Heart right ventricle (tissue), 16 donors: Measurements from ENCODE around the gene DTNB. TPM values are rescaled to one million over a fixed set of nuclear protein-coding genes. Genes with fewer than 3 reads are reported as not detected.
A peak's percentile ranks its signal among the peaks of the same experiment; 100 is the strongest.

ENCODE experiments used
- ATAC-seq, 8 donors: fragments of 200-7000 bp; cut with Tn5 transposase; one replicate each; pipeline ENCODE4 v1.9.1; 2020; ENCODE audit warnings: mild to moderate bottlenecking in 8 of 8, moderate library complexity in 8 of 8, moderate number of reproducible peaks in 1 of 8
- DNase-seq, 2 donors: peaks; one replicate each; pipeline ENCODE4 v3.0.0-alpha.2; 2020
- H3K27ac ChIP-seq, 10 donors: fragments of 200-600 bp; sonication (generic) in 2 of 10; one replicate each; pipeline versions ENCODE4 v1.5.0 to v1.8.0; 2020 to 2022; ENCODE audit warnings: mild to moderate bottlenecking in 3 of 10
- H3K27me3 ChIP-seq, 7 donors: fragments of 200-600 bp; one replicate each; pipeline ENCODE4 v1.8.0; 2021 to 2022; ENCODE audit warnings: mild to moderate bottlenecking in 2 of 7
- H3K36me3 ChIP-seq, 9 donors: fragments of 200-600 bp; sonication (generic) in 1 of 9; one replicate each; pipeline versions ENCODE4 v1.5.0 to v1.8.0; 2020 to 2022; ENCODE audit warnings: mild to moderate bottlenecking in 2 of 9
- H3K4me1 ChIP-seq, 9 donors: fragments of 200-600 bp; sonication (generic) in 1 of 9; one replicate each; pipeline versions ENCODE4 v1.5.0 to v1.8.0; 2020 to 2022; ENCODE audit warnings: mild to moderate bottlenecking in 4 of 9
- H3K4me3 ChIP-seq, 10 donors: fragments of 200-600 bp; sonication (generic) in 2 of 10; one replicate each; pipeline versions ENCODE4 v1.5.0 to v1.8.0; 2020 to 2022; ENCODE audit warnings: mild to moderate bottlenecking in 7 of 10, moderate library complexity in 2 of 10
- H3K9me3 ChIP-seq, 11 donors: fragments of 200-600 bp in 10 of 11; sonication (generic) in 2 of 11; one replicate each; pipeline versions ENCODE4 v1.5.0 to v1.8.0; 2013 to 2022; ENCODE audit warnings: mild to moderate bottlenecking in 2 of 11, control low read depth in 1 of 11, moderate library complexity in 1 of 11
- CTCF ChIP-seq, 9 donors: fragments of 200-600 bp; sonication (generic) in 2 of 9; IDR thresholded peaks; one replicate each; pipeline versions ENCODE4 v1.5.0 to v1.8.0; 2021 to 2022; ENCODE audit warnings: antibody characterized with exemption in 9 of 9, mild to moderate bottlenecking in 5 of 9, moderate library complexity in 1 of 9
- WGBS, 2 donors: extraction: QIAGEN DNeasy Blood & Tissue Kit; methylation state at CpG; one replicate each; pipeline ENCODE4 v1.1.7; 2013; ENCODE audit warnings: inconsistent platforms in 1 of 2; 5-methylcytosine and 5-hydroxymethylcytosine counted together
- intact Hi-C, 10 donors: fragments of 100-400 bp; cut with DNase I; formaldehyde crosslinking; loops; one replicate each; pipeline versions ENCODE4 v1.11.1 to v1.14.2; 2022
- long read RNA-seq, 3 donors: library from polyadenylated mRNA; unstranded; transcript quantifications; one replicate each; pipeline ENCODE4 v2.0.0, GENCODE V29; 2020 to 2021
- polyA plus RNA-seq, 2 donors: library from polyadenylated mRNA; stranded (reverse); fragments of 200-250 nt; gene quantifications; one replicate each; pipeline ENCODE4 v1.2.3, GENCODE V29; 2013
- total RNA-seq, 10 donors: library from RNA; stranded (reverse); fragmentation: NEBNext Ultra II Directional in 3 of 10; extraction: Animal tissue kit (Norgen Biotek cat#: 25700) in 3 of 10; gene quantifications; one replicate each; pipeline versions ENCODE4 v1.2.1 to v1.2.4, GENCODE V29; 2021 to 2023
- donor health status: Arrhythmogenic right ventricular cardiomyopathy.
- donor health status: ischemic (EF 13 %, LVEDD 7.1; RV severe dilation, severe dysfunction).
- donor health status: healthy with polysubstance abuse.
- donor health status: DM: no; HTN: yes; CAD: no.
- donor health status: DM: no; HTN: no; CAD: no.
- donor health status: ischemic (EF 25% LVEDD 6.9; RV normal size, moderate dysfunction).
- donor health status: ischemic (EF 25% LVEDD 5.7; RV mildly dilated, moderate dysfunction).
- donor health status: healthy.
- donor health status: DM: yes; HTN: yes; CAD: no.
- donor health status: Ischemic cardiomyopathy.
- donor health status: ischemic (EF 35%, LVEDD 5.7; RV mildly dilated, moderate dysfunction).
- donor health status: nonischemic (EF 11% LVEDD 7.7; RV severe dilation, severe dysfunction).
- donor health status: DM: yes; HTN: yes; CAD: no.
- donor health status: PGD.
- donor health status: ischemic (EF 29% LVEDD 5.4; RV normal size, mild dysfunction).
- donor health status: nonischemic (EF 23%, LVEDD 6.1; RV moderate dilation, normal function).

DTNB gene
- total RNA-seq (10 to 100 TPM in 4 of 10 donors, 1 to 10 TPM in 6; 4.3 to 11.3 (median 8.5) TPM), polyA plus RNA-seq (1 to 10 TPM; 2.8 to 7.2 TPM)
- long read RNA-seq, donor 1, partial matches to known transcripts: 0 of 5 reads
- long read RNA-seq, donor 1, other reads (novel, unspliced or antisense): 5 of 5 reads
- long read RNA-seq, donor 2, partial matches to known transcripts: 1 of 4 reads
- long read RNA-seq, donor 2, other reads (novel, unspliced or antisense): 3 of 4 reads
- long read RNA-seq, donor 3, partial matches to known transcripts: 2 of 14 reads
- long read RNA-seq, donor 3, other reads (novel, unspliced or antisense): 10 of 14 reads

GRCh38 chr2:25673300-25674076 lies at the start of gene DTNB:
DTNB (minus strand) TSS chr2:25673577; CDS start chr2:25652660, 20,917 bp downstream.
- ATAC-seq (peak; percentile 87 to 95 (median 92)), DNase-seq (peak; percentile 78 to 86)
- Histone ChIP-seq H3K4me3 (peak within 1 kb of the TSS; percentile 60 to 92 (median 80)), H3K36me3 (no peaks in the 10 kb centered on the region), H3K4me1 (peaks cover 0 to 21% (median 11%) of the 10 kb centered on the region in 9 donors), H3K27ac (peak within 1 kb of the TSS in 9 of 10 donors; percentile 70 to 90 (median 82)), H3K9me3 (no peaks in the 10 kb centered on the region), H3K27me3 (no peaks in the 10 kb centered on the region)
- 1% methylated on average over 71 to 111 of the region's 111 CpGs for WGBS, 2 donors
- no peak for TF ChIP-seq CTCF (IDR thresholded peaks at IDR 0.05)
- intact Hi-C loops: no loop called here

DNA sequence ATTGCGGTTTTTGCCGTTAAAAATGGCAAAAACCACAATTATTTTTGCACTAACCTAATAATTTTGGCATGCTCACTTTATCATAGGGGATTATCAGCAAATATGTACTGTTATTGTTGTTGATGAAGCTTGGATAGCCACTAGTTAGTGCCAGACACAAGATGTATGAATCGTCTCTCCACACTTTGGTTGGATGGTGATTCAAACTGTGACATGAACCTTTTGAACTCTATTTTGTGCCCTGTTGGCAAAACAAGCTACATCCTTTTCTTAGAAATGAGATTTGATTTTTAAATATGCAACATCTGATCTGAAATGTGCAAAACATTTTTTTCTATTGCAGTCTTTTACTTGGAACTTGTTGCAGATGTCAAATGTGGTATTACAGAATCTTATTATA lies 48.8 kb upstream of the DTNB start:
- no peak for ATAC-seq
- peaks cover 0 to 8% (median 0%) of the 10 kb centered on the region in 7 donors for H3K27me3 ChIP-seq
- no peak for DNase-seq
- no peaks in the 10 kb centered on the region for H3K4me1 ChIP-seq
- H3K4me3 ChIP-seq: no peak overlapping the region
- no peaks in the 10 kb centered on the region for H3K36me3 ChIP-seq
- no peaks in the 10 kb centered on the region for H3K9me3 ChIP-seq
- TF ChIP-seq CTCF (IDR thresholded peaks at IDR 0.05): no peak
- 77 to 82% methylated on average over 3 of the region's 3 CpGs for WGBS, 2 donors
- no peak overlapping the region for H3K27ac ChIP-seq
- intact Hi-C loops: no loop called here

- Histone ChIP-seq H3K27me3 (peaks cover 0 to 8% (median 0%) of the 10 kb centered on the region in 7 donors), H3K36me3 (no peaks in the 10 kb centered on the region), H3K27ac (no peak overlapping the region), H3K4me3 (no peak overlapping the region), H3K9me3 (no peaks in the 10 kb centered on the region), H3K4me1 (no peaks in the 10 kb centered on the region)
- DNase-seq: no peak
- no peak for TF ChIP-seq CTCF (IDR thresholded peaks at IDR 0.05)
- WGBS, 2 donors: 94 to 96% methylated on average over 1 of the region's 1 CpG
- intact Hi-C loops: no loop called here
- ATAC-seq: no peak
These were observed 47.2 kb upstream of the DTNB start for GRCh38 chr2:25720575-25720974.

DNA sequence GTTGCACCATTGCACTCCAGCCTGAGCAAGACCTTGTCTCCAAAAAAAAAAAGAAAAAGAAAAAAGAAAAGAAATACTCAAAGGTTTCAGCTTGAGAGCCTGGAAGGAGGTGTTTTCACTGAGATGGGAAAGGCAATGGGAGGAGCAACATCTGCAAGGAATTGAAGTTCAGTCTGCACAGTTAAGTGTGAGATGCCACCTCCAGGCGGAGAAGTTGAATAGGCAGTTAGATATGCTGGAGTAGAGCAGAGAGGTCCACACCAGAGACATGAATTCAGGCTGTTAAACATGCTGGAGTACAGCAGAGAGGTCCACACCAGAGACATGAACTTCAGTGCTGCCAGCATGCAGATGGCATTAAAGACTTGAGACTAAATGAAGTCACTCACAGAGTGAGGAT lies 41.4 kb upstream of the DTNB start:
- no peaks in the 10 kb centered on the region for H3K9me3 ChIP-seq
- no peak overlapping the region for H3K4me3 ChIP-seq
- DNase-seq (no peak), ATAC-seq (no peak)
- peaks cover 0 to 4% (median 0%) of the 10 kb centered on the region in 7 donors for H3K27me3 ChIP-seq
- H3K4me1 ChIP-seq: peaks cover 0 to 14% (median 0%) of the 10 kb centered on the region in 9 donors
- no peak overlapping the region for H3K27ac ChIP-seq
- intact Hi-C loops: no loop called here
- H3K36me3 ChIP-seq: no peaks in the 10 kb centered on the region
- WGBS, 2 donors: 81 to 94% methylated on average over 1 of the region's 1 CpG
- TF ChIP-seq CTCF (IDR thresholded peaks at IDR 0.05): no peak
